Spleen (tissue), 11 donors: ENCODE data around the gene ZNF536. TPM values are rescaled to one million over a fixed set of nuclear protein-coding genes. Genes with fewer than 3 reads are reported as not detected.
"Not testable (repeated sequence)": the region's sequence is repeated elsewhere in the genome, so short reads cannot be mapped to it uniquely, and the experiment has no call there.

Source experiments
- DNase-seq: peaks from one replicate; pipeline ENCODE4 v3.0.0-alpha.2; 2020
- H3K27ac ChIP-seq, 8 donors: fragments of 200-600 bp; sonication (generic) in 7 of 8; 1 replicate in 4 of 8; 2 replicates in 4 of 8; pipeline versions ENCODE4 v1.5.0 to v1.8.0; 2016 to 2021; ENCODE audit warnings: inconsistent platforms in 4 of 8, mild to moderate bottlenecking in 4 of 8, moderate library complexity in 1 of 8
- H3K27me3 ChIP-seq, 7 donors: fragments of 200-600 bp; sonication (generic) in 6 of 7; replicated peaks in 1 of 7; 1 replicate in 4 of 7; 2 replicates in 3 of 7; pipeline versions ENCODE4 v1.5.0 to v1.8.0; 2016 to 2021; ENCODE audit warnings: inconsistent platforms in 3 of 7, mild to moderate bottlenecking in 1 of 7
- H3K36me3 ChIP-seq, 6 donors: fragments of 200-600 bp; sonication (generic) in 5 of 6; 1 replicate in 4 of 6; 2 replicates in 2 of 6; pipeline versions ENCODE4 v1.5.0 to v1.8.0; 2016 to 2021; ENCODE audit warnings: inconsistent platforms in 2 of 6
- H3K4me1 ChIP-seq, 6 donors: fragments of 200-600 bp; sonication (generic) in 5 of 6; 1 replicate in 3 of 6; 2 replicates in 3 of 6; pipeline versions ENCODE4 v1.5.0 to v1.8.0; 2016 to 2021; ENCODE audit warnings: inconsistent platforms in 3 of 6
- H3K4me3 ChIP-seq, 8 donors: fragments of 200-600 bp; sonication (generic) in 7 of 8; 1 replicate in 4 of 8; 2 replicates in 4 of 8; pipeline versions ENCODE4 v1.5.0 to v1.8.0; 2016 to 2021; ENCODE audit warnings: inconsistent platforms in 4 of 8, mild to moderate bottlenecking in 4 of 8, moderate library complexity in 2 of 8
- H3K9me3 ChIP-seq, 8 donors: fragments of 200-600 bp; sonication (generic) in 7 of 8; 1 replicate in 4 of 8; 2 replicates in 4 of 8; pipeline versions ENCODE4 v1.5.0 to v1.8.0; 2016 to 2021; ENCODE audit warnings: inconsistent platforms in 4 of 8
- POLR2A ChIP-seq, 3 donors: fragments of 450-650 bp; IDR thresholded peaks; one replicate each; pipeline ENCODE4 v1.5.1; 2017; ENCODE audit warnings: antibody characterized with exemption in 3 of 3, mild to moderate bottlenecking in 1 of 3
- POLR2AphosphoS5 ChIP-seq, 3 donors: sonication (generic); formaldehyde crosslinking; IDR thresholded peaks; one replicate each; pipeline ENCODE4 v1.5.1; 2017; ENCODE audit warnings: antibody characterized with exemption in 3 of 3
- WGBS, 5 donors: extraction: QIAGEN DNeasy Blood & Tissue Kit in 3 of 5; methylation state at CpG; one replicate each; pipeline versions ENCODE4 v1.1.5 to v1.1.7; 2013 to 2018; 5-methylcytosine and 5-hydroxymethylcytosine counted together
- intact Hi-C: fragments of 100-400 bp; cut with DNase I; formaldehyde crosslinking; loops from one replicate; pipeline ENCODE4 v1.15.0; 2023; ENCODE audit warnings: low total_unique reads
- polyA plus RNA-seq, 3 donors: library from polyadenylated mRNA; stranded (reverse); fragments of 200-250 nt; gene quantifications; one replicate each; pipeline ENCODE4 v1.2.1, GENCODE V29; 2013
- total RNA-seq, 7 donors: library from RNA; depleted of rRNA in 3 of 7; stranded (reverse); fragments of >200 nt in 3 of 7; fragmentation: NEBNext Ultra II Directional in 4 of 7; extraction: Animal tissue kit (Norgen Biotek cat#: 25700) in 4 of 7; gene quantifications; one replicate each; pipeline versions ENCODE4 v1.1.0 to v1.2.1, GENCODE V29; 2016 to 2021
- TF ChIP-seq, protein P1 (sequence below), 11 experiments: fragments of 200-600 bp in 7 of 11; fragments of 450-650 bp in 4 of 11; sonication (generic) in 4 of 11; IDR thresholded peaks in 8 of 11; conservative IDR thresholded peaks in 3 of 11; 1 replicate in 7 of 11; 2 replicates in 4 of 11; pipeline versions ENCODE4 v1.4.0 to v1.8.0; 2016 to 2021; ENCODE audit warnings: antibody characterized with exemption in 11 of 11, inconsistent platforms in 4 of 11, mild to moderate bottlenecking in 1 of 11
- donor health status: healthy with polysubstance abuse.
- donor health status: DM: no; HTN: no; CAD: no; lungs with moderate emphysema.
- donor health status: DM: no; HTN: no; CAD: no.
- donor health status: Bipolar disorder and iron deficiency.
- donor health status: healthy.
- donor health status: DM: no; HTN: no; CAD: no.
- donor health status: DM: yes; HTN: yes; CAD: no.

The ZNF536 gene
- total and polyA plus RNA-seq, 10 donors, result 0.13 to 4.1 (median 2.1) TPM

DNA sequence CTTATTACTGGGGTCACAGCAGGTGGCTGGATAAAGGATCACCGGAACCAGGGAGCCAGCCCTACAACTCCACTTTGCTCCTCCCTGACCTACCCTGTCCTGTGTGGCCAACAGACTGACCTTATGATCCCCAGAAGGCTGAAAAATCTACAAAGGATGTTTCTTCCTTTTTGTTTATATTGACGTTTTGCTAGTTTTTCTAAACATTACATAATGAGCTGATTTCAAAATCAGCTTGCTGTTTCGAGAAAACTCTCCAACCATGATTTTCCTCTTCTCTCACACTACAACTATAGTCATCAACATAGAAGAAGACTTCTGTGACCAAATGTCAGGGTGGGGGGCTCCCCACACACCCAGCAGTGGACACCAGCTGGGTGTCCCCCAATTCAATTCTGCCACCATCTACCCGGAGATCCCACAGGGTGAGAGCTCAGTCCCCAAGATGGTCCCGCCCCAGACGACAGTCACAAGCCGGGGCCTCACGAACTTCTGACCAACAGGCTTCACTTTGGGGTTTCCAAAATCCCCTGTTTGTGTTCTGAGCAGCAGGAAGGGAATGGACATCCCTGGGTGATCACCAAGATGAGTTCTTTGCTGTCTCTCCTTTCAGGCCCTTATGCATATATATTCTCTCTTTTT, 35.0 kb downstream of the ZNF536 start:
- no peaks in the 10 kb centered on the region for H3K9me3 ChIP-seq
- TF ChIP-seq POLR2A (IDR thresholded peaks at IDR 0.05) (no peak), POLR2AphosphoS5 (IDR thresholded peaks at IDR 0.05) (no peak)
- TF ChIP-seq, protein P1, sequence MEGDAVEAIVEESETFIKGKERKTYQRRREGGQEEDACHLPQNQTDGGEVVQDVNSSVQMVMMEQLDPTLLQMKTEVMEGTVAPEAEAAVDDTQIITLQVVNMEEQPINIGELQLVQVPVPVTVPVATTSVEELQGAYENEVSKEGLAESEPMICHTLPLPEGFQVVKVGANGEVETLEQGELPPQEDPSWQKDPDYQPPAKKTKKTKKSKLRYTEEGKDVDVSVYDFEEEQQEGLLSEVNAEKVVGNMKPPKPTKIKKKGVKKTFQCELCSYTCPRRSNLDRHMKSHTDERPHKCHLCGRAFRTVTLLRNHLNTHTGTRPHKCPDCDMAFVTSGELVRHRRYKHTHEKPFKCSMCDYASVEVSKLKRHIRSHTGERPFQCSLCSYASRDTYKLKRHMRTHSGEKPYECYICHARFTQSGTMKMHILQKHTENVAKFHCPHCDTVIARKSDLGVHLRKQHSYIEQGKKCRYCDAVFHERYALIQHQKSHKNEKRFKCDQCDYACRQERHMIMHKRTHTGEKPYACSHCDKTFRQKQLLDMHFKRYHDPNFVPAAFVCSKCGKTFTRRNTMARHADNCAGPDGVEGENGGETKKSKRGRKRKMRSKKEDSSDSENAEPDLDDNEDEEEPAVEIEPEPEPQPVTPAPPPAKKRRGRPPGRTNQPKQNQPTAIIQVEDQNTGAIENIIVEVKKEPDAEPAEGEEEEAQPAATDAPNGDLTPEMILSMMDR (IDR thresholded peaks at IDR 0.05 in 8 of 11, conservative IDR thresholded peaks at IDR 0.05 in 3 of 11), result no peak
- intact Hi-C loops, result no loop called here
- H3K27ac ChIP-seq, result no peak overlapping the region
- H3K27me3 ChIP-seq, result no peaks in the 10 kb centered on the region
- DNase-seq, result no peak
- H3K36me3 ChIP-seq, result no peaks in the 10 kb centered on the region
- 72 to 82% (median 78%) methylated on average over 8 of the region's 8 CpGs for WGBS, 5 donors
- H3K4me3 ChIP-seq, result no peak overlapping the region
- no peaks in the 10 kb centered on the region for H3K4me1 ChIP-seq

DNA sequence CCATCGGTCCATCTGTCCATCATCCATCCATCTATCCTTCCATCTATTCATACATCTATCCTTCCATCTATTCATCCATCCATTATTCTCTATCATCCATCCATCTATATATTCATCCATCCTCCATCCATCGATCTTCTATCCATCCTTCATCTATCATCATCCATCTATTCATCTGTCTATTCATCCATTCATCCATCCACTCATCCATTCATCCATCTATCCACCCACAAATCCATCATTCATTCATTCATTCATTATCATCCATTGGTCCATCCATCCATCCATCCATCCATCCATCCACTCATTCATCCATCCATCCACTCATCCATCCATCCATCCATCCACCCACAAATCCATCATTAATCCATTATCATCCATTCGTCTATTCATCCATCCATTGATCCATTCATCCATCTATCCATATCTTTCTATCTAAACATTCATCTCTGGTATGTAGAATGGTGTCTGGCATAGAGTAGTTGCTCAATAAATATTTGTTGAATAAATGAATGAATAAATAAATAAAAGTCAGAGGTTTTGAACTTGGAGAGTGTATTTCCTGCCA, 36.6 kb downstream of the ZNF536 start:
- 80 to 91% (median 89%) methylated on average over 3 of the region's 3 CpGs for WGBS, 5 donors
- no peak overlapping the region for H3K4me3 ChIP-seq
- H3K9me3 ChIP-seq, result no peaks in the 10 kb centered on the region
- no peak for DNase-seq
- intact Hi-C loops, result no loop called here
- H3K27me3 ChIP-seq, result no peaks in the 10 kb centered on the region
- no peak overlapping the region for H3K27ac ChIP-seq
- TF ChIP-seq POLR2AphosphoS5 (IDR thresholded peaks at IDR 0.05) (no peak), POLR2A (IDR thresholded peaks at IDR 0.05) (no peak)
- TF ChIP-seq, protein P1 (IDR thresholded peaks at IDR 0.05 in 8 of 11, conservative IDR thresholded peaks at IDR 0.05 in 3 of 11), result no peak
- no peaks in the 10 kb centered on the region for H3K4me1 ChIP-seq
- no peaks in the 10 kb centered on the region for H3K36me3 ChIP-seq

DNA sequence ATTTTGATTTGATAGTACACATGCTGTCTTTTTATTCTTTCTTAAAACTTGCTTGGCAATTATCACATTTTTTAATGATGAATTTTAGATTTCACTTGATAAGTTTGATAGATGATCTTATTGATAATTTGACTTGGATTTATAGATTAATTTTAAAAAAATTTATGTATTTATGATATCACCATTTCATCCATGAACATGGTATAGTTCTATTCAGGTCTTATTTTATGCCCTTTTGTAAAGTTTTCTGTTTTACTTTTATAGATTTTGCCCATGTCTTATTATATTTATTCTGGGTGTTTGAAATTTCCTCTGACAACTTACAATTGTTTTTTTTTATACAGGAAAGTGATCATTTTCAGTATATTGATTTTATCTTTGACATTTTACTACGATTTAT, 39.5 kb downstream of the ZNF536 start:
- WGBS, 5 donors, result 64 to 78% (median 70%) methylated on average over 1 of the region's 1 CpG
- no peaks in the 10 kb centered on the region for H3K4me1 ChIP-seq
- H3K4me3 ChIP-seq, result no peak overlapping the region
- TF ChIP-seq POLR2AphosphoS5 (IDR thresholded peaks at IDR 0.05) (no peak), POLR2A (IDR thresholded peaks at IDR 0.05) (no peak)
- TF ChIP-seq, protein P1 (IDR thresholded peaks at IDR 0.05 in 8 of 11, conservative IDR thresholded peaks at IDR 0.05 in 3 of 11), result no peak
- H3K36me3 ChIP-seq, result no peaks in the 10 kb centered on the region
- no peak for DNase-seq
- no peaks in the 10 kb centered on the region for H3K9me3 ChIP-seq
- H3K27ac ChIP-seq, result no peak overlapping the region
- H3K27me3 ChIP-seq, result peaks cover 0 to 10% (median 0%) of the 10 kb centered on the region in 7 donors
- intact Hi-C loops, result no loop called here

- 24 to 47% (median 32%) methylated on average over 2 of the region's 2 CpGs for WGBS, 5 donors
- no peak for DNase-seq
- Histone ChIP-seq H3K4me1 (no peaks in the 10 kb centered on the region), H3K27me3 (peaks cover 0 to 31% (median 0%) of the 10 kb centered on the region in 7 donors), H3K4me3 (no peak overlapping the region), H3K9me3 (no peaks in the 10 kb centered on the region), H3K27ac (no peak overlapping the region), H3K36me3 (no peaks in the 10 kb centered on the region)
- no peak for TF ChIP-seq POLR2A (IDR thresholded peaks at IDR 0.05)
- TF ChIP-seq, protein P1 (IDR thresholded peaks at IDR 0.05 in 8 of 11, conservative IDR thresholded peaks at IDR 0.05 in 3 of 11), result no peak
- no peak for TF ChIP-seq POLR2AphosphoS5 (IDR thresholded peaks at IDR 0.05)
- intact Hi-C loops, result no loop called here
These were observed 44.2 kb downstream of the ZNF536 start for GRCh38 chr19:30416375-30416774.

- H3K36me3 ChIP-seq, H3K4me3 ChIP-seq, DNase-seq, intact Hi-C loops, H3K9me3 ChIP-seq, H3K4me1 ChIP-seq, H3K27ac ChIP-seq: not testable (repeated sequence)
- 63 to 79% (median 73%) methylated on average over 4 of the region's 4 CpGs for WGBS, 5 donors
- peaks cover 0 to 31% (median 0%) of the 10 kb centered on the region in 7 donors for H3K27me3 ChIP-seq
These were observed 45.0 kb downstream of the ZNF536 start for GRCh38 chr19:30417166-30417565.
